NB4 (cell line): ENCODE data around the gene ADGRG6.

Experiments
- MYC ChIP-seq: IDR thresholded peaks from 2 replicates; pipeline ENCODE4 v1.6.1; 2011; ENCODE audit warnings: low read depth, low read length
- POLR2A ChIP-seq: IDR thresholded peaks from 2 replicates; pipeline ENCODE4 v1.6.1; 2011; ENCODE audit warnings: mild to moderate bottlenecking; ENCODE audit not compliant: insufficient read length; ENCODE audit errors: extremely low read depth
- TF ChIP-seq, protein P1 (sequence below): IDR thresholded peaks from one replicate; pipeline ENCODE4 v1.5.1; 2012; ENCODE audit warnings: low read depth, low read length

DNA sequence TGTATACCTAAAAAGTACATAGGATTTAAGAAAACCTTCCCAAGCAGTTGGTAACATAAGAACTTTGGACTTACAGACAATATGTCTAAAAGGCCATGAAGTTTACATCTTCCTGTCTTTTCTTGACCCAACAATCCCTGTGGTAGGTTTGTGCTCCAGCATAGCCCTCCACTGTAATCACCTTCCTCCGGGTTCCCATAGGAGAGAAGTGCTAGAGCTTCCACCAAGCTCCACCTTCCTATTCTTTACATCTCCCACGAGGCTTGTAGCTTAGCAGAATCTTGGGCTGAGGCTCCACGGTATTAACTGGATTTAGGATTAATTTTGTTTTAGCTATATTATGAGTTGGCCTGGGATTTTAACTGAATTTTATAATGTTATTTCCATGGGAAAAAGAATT, 23.3 kb downstream of the ADGRG6 start:
- TF ChIP-seq, protein P1, sequence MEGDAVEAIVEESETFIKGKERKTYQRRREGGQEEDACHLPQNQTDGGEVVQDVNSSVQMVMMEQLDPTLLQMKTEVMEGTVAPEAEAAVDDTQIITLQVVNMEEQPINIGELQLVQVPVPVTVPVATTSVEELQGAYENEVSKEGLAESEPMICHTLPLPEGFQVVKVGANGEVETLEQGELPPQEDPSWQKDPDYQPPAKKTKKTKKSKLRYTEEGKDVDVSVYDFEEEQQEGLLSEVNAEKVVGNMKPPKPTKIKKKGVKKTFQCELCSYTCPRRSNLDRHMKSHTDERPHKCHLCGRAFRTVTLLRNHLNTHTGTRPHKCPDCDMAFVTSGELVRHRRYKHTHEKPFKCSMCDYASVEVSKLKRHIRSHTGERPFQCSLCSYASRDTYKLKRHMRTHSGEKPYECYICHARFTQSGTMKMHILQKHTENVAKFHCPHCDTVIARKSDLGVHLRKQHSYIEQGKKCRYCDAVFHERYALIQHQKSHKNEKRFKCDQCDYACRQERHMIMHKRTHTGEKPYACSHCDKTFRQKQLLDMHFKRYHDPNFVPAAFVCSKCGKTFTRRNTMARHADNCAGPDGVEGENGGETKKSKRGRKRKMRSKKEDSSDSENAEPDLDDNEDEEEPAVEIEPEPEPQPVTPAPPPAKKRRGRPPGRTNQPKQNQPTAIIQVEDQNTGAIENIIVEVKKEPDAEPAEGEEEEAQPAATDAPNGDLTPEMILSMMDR = no peak
- TF ChIP-seq MYC = no peak
- no peak for TF ChIP-seq POLR2A
